ENCODE measurements around the gene JPH4.
"Not testable (repeated sequence)": the region's sequence is repeated elsewhere in the genome, so short reads cannot be mapped to it uniquely, and the experiment has no call there.

The JPH4 gene

DNA sequence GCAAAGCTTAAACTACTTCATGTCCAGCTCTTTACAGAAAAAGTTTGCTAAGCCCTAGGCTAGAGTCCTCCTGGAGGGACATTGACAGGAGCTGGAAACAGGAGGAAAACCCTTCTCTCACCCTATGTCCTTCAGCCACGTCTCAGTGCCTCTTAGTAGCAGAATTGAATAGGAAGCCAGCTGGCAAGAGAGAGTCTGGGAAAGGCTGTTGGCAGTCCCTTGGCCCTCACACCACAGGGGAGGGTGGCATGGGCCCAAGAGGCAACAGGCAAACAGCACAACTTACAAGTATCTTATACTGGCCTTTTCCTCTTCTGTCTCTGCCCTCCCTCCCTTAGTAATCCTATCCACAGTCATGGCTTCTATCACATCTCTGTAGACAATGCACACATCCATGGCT lies 29.9 kb upstream of the JPH4 start:
- no peak for DNase-seq

- no peak for DNase-seq
Observed at GRCh38 chr14:23605931-23606585, 27.5 kb upstream of the JPH4 start.

DNA sequence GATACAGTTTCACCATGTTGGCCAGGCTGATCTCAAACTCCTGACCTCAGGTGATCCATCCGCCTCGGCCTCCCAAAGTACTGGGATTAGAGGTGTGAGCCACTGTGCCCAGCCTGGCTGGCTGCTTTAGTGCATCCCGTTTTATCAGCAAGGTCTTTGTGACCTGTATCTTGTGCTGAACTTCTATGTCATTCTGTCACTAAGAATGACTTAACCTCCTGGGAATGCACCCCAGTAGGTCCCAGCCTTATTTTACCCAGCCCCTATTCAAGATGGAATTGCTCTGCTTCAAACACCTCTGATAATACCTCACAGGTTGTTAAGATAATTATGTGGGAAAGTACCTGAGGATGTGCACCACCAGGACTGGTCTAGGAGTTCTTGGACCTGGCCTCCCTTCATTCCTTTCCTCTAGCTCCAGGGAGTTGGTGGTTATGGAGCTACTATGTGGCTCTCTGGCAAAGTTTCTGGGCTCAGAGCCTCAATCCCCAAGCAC lies 26.1 kb upstream of the JPH4 start:
- DNase-seq, result no peak

- DNase-seq, result no peak
Observed at GRCh38 chr14:23604148-23604547, 25.6 kb upstream of the JPH4 start.

GRCh38 chr14:23603103-23603502 lies 24.5 kb upstream of the JPH4 start:
- DNase-seq, result no peak

DNA sequence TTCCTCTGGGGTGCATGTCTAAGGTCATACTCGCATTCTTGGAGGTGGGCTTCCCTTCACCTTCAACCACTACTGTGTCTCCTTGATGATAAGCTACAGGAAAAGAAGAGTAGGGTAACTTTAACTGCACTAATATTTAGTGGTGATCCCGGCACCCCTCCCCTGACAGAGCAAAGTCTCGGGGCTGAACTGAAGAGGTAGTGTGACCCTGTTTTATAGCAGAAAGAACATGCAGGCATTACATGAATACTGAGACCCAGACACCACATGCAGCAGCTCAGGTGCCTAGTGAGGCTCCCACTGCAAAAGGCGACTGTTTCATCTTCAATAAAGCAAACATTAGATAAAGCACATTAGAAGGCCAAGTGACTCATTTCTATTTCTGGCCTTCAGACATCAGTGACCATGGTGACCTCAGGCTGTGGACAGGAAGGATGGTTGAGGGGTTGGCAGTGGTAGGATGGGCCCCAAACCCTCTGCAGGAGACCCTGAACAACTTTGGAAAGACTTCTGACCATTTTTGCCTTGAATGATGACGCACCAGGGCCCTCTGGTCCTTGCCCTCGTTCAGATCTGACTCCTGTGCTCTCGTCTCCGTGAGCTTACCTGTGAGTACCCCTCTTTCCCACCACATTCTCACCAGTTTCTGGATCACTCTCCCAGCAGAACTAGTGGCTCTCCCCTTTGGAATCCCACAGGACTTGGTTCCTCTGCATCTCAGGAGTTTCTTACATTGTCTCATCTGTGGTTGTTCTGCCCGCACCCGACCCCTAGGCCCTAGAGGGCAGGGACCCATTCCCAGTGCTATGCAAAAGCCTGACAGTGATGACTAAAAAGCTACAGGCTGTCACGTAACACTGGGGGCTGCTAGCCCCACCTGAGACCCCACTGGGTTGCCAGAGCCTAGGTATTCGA lies 23.8 kb upstream of the JPH4 start:
- no peak for DNase-seq

DNA sequence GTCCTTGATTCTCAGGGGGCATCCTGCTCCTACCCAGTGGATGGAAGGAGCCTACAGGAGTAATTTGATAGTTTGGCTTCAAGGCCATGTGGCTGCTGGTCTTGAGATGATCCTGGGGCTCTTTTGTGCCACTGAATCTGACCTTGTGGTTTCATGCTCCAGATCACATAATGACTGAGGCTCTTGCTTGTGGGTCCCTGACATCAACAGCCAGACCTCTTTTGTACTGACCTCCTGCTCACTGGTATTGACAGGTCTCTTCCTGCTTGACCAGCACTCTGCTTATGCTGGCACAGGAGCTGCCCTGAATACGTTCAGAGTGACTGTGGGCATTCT lies 23.2 kb upstream of the JPH4 start:
- no peak for DNase-seq

DNA sequence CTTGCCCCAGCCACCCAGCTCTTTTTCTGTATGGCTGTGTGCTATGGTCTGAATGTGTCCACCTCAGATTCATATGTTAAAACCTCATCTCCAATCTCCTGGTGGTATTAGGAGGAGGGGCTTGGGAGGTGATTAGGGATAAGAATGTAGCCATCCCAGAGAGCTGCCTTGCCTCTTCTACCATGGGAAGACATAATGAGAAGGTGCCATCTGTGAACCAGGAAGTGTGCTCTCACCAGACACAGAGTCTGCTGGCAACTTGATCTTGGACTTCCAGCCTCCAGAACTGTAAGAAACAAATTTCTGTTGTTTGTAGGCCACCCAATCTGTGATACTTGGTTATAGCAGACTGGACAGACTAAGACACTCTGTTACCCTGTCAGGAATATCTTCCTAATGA lies 22.8 kb upstream of the JPH4 start:
- no peak for DNase-seq

- no peak for DNase-seq
Observed at GRCh38 chr14:23600806-23601205, 22.2 kb upstream of the JPH4 start.

DNA sequence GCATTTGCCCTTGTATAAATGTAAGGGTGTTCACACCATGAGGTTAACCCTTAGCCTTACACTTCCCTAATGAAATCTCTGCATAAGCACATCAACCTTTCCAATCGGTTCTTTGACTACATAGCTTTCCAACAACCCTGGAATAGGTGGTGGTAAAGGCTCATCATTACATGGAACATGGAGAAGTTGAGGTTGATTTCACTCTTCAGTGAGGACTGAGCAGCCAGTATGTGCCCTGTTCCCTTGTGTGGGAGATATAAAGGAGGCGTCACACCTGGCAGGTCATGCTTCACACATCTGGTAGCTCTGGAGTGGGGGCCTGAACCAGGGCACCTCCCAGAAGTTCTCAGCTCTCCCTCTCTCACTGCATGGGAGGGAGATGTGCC lies 21.7 kb upstream of the JPH4 start:
- no peak for DNase-seq

GRCh38 chr14:23594191-23594590 lies 15.6 kb upstream of the JPH4 start:
- DNase-seq, result not testable (repeated sequence)

GRCh38 chr14:23590198-23590597 lies 11.6 kb upstream of the JPH4 start:
- DNase-seq, result no peak

DNA sequence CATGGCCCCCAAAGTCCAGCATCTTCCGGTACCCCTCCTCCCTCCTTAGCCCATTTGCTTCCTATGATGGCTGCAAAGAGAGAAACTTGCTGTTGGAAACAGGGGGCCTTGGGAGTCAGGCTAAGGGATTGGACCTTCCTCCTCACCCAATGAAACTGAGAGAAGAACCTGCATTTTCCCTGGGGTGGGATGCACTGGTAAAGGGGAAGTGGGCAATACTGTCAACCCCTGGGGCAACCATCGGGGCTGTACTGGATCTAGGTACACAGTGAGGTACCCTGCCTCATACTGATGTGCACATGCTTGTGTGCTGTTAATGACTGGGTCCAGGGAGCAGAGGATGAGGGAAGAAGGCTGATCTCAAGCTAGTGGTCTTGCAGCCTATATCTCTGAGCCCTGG lies 11.0 kb upstream of the JPH4 start:
- DNase-seq, result no peak

DNA sequence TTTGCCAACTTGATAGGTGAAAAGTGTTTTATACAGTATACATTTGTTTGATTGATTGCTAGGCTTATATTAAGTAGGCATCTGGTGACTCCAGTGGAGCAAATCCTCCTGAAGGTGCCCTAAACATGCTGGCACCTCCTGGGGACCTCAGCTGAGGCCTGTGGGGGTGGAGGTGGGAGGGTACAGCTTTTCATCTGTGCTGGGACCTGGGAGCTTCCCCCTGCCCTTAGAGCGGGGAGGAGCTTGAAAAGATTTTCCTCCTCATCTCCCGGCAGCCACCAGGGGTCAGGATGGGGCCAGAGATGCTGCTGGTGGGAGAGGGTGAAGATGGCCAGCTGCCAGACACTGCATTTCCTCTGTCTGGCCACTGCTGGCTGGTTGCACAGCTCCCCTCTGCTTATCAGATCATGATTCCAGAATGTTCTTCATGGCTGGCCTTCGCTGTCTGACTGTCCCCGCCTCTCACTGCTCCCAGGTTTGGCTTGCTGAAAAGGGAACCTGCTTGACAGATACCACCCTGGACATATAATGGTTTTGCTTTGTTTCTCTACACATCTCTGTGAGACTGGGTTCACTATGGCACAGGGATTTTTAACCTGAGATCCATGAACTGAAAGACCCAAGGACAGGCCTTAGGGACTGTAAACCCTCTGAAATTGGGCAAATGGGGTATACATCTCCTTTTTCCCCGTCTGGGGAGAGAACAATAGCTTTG lies 10.5 kb upstream of the JPH4 start:
- DNase-seq, result peak; percentile 70

DNA sequence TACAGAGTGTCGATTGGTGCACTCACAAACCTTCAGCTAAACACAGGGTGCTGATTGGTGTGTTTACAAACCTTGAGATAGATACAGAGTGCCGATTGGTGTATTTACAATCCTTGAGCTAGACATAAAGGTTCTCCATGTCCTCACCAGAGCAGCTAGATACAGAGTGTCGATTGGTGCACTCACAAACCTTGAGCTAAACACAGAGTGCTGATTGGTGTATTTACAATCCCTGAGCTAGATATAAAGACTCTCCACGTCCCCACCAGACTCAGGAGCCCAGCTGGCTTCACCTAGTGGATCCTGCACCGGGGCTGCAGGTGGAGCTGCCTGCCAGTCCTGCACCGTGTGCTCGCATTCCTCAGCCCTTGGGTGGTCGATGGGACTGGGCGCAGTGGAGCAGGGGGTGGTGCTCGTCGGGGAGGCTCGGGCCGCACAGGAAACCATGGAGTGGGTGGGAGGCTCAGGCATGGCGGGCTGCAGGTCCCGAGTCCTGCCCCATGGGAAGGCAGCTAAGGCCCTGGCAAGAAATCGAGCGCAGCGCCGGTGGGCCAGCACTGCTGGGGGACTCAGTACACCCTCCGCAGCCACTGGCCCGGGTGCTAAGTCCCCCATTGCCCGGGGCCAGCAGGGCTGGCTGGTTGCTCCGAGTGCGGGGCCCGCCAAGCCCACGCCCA lies 6.1 kb upstream of the JPH4 start:
- DNase-seq, result not testable (repeated sequence)

- DNase-seq, result not testable (repeated sequence)
Observed at GRCh38 chr14:23583761-23584526, 5.4 kb upstream of the JPH4 start.

DNA sequence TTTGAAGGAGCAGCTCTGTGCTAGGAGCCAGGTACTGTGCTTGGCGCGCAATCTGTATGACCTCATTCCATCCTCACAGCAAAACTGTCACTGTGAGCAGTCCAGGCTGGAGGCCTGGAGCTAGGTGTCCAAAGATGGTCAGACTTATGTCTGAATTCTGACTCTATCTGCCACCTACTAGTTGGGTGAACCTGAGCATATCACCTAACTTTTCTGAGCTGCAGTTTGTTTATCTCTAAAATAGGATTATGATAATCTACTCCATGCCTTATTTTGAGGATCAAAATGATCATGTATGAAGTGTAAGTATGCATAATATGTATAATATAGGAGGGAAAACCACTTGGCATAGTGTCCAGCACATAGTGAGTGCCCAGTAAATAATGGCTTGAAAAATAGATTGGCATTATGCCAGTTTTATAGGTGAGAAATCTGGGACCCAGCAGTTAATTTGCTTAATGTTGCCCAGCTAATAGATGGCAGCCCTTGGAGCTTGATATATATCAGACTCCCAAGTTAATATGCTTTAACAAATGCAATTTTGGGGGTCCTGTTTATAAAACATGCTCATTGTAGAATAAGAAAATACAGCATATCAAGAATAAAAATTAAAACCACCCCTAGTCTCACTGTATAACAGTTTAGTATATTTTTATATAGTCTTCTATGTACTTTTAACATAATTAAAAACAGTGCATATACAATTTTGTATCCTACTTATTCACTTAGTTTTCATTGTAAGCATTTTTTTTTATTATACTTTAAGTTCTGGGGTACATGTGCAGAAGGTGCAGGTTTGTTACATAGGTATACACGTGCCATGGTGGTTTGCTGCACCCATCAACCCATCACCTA lies 4.5 kb upstream of the JPH4 start:
- DNase-seq, result no peak

DNA sequence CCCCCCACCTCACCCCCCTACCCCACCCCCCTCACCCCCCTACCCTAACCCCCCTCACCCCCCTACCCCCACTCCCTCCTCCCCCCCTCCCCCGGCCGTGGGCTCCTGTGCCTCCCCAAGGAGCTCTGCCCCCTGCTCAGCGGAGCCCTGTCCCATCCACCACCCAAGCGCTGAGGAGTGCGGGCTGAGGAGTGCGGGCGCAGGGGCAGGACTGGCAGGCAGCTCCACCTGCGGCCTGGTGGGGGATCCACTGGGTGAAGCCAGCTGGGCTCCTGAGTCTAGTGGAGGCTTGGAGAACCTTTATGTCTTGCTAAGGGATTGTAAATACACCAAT lies 2.3 kb upstream of the JPH4 start:
- no peak for DNase-seq

GRCh38 chr14:23580152-23580926 lies 1.7 kb upstream of the JPH4 start:
- no peak for DNase-seq

DNA sequence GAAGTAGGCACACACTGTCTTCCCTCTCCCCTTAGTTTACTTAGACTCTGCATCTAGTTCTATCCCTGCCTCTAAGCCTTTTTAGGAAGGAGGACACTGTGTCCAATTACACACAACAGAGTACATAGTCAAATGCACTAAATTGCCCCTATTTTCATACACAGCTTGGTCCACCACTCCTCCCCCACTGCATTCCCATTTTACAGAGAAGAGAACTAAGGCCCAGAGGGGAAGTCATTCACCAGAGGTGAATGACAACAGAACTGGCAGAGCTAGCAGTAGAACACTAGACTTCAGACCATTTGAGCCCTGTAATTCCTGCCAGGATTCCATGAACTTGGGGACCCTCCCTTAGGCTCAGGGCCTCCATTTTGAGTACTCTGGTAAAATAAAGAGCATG lies 1.1 kb upstream of the JPH4 start:
- no peak for DNase-seq

- no peak for DNase-seq
Observed at GRCh38 chr14:23579311-23579630, 681 bp upstream of the JPH4 start.
